WTC11 (cell line): Measurements from ENCODE around the gene XPO6. TPM values are rescaled to one million over a fixed set of nuclear protein-coding genes. Genes with fewer than 3 reads are reported as not detected.

Experiments
- ATAC-seq: fragments of 200-7000 bp; cut with Tn5 transposase; 2 replicates; pipeline ENCODE4 v1.10.0; 2021; ENCODE audit warnings: mild to moderate bottlenecking, moderate library complexity
- CTCF ChIA-PET: fragments of 300-600 bp; sonication (Branson Sonifier 250); formaldehyde crosslinking; loops from one replicate; lab custom pipeline; 2021; ENCODE audit warnings: antibody characterized with exemption; lab: Charles Lee
- POLR2A ChIA-PET: fragments of 350-600 bp; sonication (Branson Sonifier 250); formaldehyde crosslinking; loops from one replicate; lab custom pipeline; 2021; ENCODE audit warnings: antibody characterized with exemption; lab: Charles Lee
- DNase-seq: peaks from one replicate; pipeline ENCODE4 v3.0.0; 2021; ENCODE audit warnings: low spot score
- H3K27ac Mint-ChIP-seq: 2 replicates; pipeline ENCODE4 v1.8.0; 2021; ENCODE audit warnings: mixed read lengths
- H3K27me3 Mint-ChIP-seq: 2 replicates; pipeline ENCODE4 v1.8.0; 2021; ENCODE audit warnings: low read depth, mild to moderate bottlenecking, moderate library complexity, mixed read lengths
- H3K36me3 Mint-ChIP-seq: 2 replicates; pipeline ENCODE4 v1.8.0; 2021; ENCODE audit warnings: mixed read lengths
- H3K4me1 Mint-ChIP-seq: 2 replicates; pipeline ENCODE4 v1.8.0; 2022; ENCODE audit warnings: mixed read lengths
- H3K4me3 Mint-ChIP-seq: 2 replicates; pipeline ENCODE4 v1.8.0; 2021; ENCODE audit warnings: mild to moderate bottlenecking, moderate library complexity, mixed read lengths
- H3K9me3 Mint-ChIP-seq: 2 replicates; pipeline ENCODE4 v1.8.0; 2021; ENCODE audit warnings: mixed read lengths
- CREB1 ChIP-seq: sonication (generic); formaldehyde crosslinking; IDR thresholded peaks from 2 replicates; pipeline ENCODE4 v1.8.0; 2023; ENCODE audit warnings: mild to moderate bottlenecking, missing genetic modification reagents
- FOXK1 ChIP-seq: sonication (generic); formaldehyde crosslinking; IDR thresholded peaks from 2 replicates; pipeline ENCODE4 v1.8.0; 2022; ENCODE audit warnings: mild to moderate bottlenecking, moderate library complexity, missing genetic modification reagents
- GRHL2 ChIP-seq: fragments of 250-450 bp; sonication (Bioruptor Pico); IDR thresholded peaks from 2 replicates; pipeline ENCODE4 v1.8.0; 2022; ENCODE audit warnings: mild to moderate bottlenecking, moderate library complexity; ENCODE audit not compliant: insufficient replicate concordance, severe bottlenecking
- IRF1 ChIP-seq: sonication (generic); formaldehyde crosslinking; IDR thresholded peaks from 2 replicates; pipeline ENCODE4 v1.8.0; 2023; ENCODE audit warnings: missing genetic modification reagents
- MYBL2 ChIP-seq: sonication (generic); formaldehyde crosslinking; IDR thresholded peaks from 2 replicates; pipeline ENCODE4 v1.8.1; 2023; ENCODE audit warnings: mild to moderate bottlenecking, moderate library complexity, missing genetic modification reagents
- OVOL2 ChIP-seq: fragments of 250-450 bp; sonication (Bioruptor Pico); IDR thresholded peaks from 2 replicates; pipeline ENCODE4 v1.9.0; 2021; ENCODE audit warnings: mild to moderate bottlenecking, borderline replicate concordance
- SMAD4 ChIP-seq: sonication (generic); formaldehyde crosslinking; IDR thresholded peaks from 2 replicates; pipeline ENCODE4 v1.8.0; 2022; ENCODE audit warnings: mild to moderate bottlenecking, missing genetic modification reagents
- USF1 ChIP-seq: sonication (generic); formaldehyde crosslinking; IDR thresholded peaks from 2 replicates; pipeline ENCODE4 v1.8.0; 2022; ENCODE audit warnings: mild to moderate bottlenecking, missing genetic modification reagents
- ZMAT4 ChIP-seq: fragments of 250-450 bp; sonication (Bioruptor Pico); IDR thresholded peaks from 2 replicates; pipeline ENCODE4 v1.9.0; 2021; ENCODE audit warnings: mild to moderate bottlenecking
- ZNF281 ChIP-seq: sonication (generic); formaldehyde crosslinking; IDR thresholded peaks from 2 replicates; pipeline ENCODE4 v1.8.0; 2023; ENCODE audit warnings: mild to moderate bottlenecking, missing genetic modification reagents
- ZNF532 ChIP-seq: fragments of 250-450 bp; sonication (Bioruptor Pico); IDR thresholded peaks from 2 replicates; pipeline ENCODE4 v1.9.0; 2021; ENCODE audit warnings: mild to moderate bottlenecking, borderline replicate concordance
- total RNA-seq: library from RNA; stranded (reverse); gene quantifications from 3 replicates; pipeline ENCODE4 v1.2.3, GENCODE V29; 2021

XPO6 gene
- total RNA-seq, 1 experiment from 2014 or later, result 160 TPM

GRCh38 chr16:28089992-28090365 is 121.8 kb downstream of the XPO6 start:
- POLR2A ChIA-PET, result no interaction called here
- DNase-seq (no peak), ATAC-seq (no peak)
- no peaks in the 10 kb centered on the region for H3K27me3 Mint-ChIP-seq
- H3K9me3 Mint-ChIP-seq, result no peaks in the 10 kb centered on the region
- H3K27ac Mint-ChIP-seq, result no peak overlapping the region
- no peaks in the 10 kb centered on the region for H3K36me3 Mint-ChIP-seq
- TF ChIP-seq USF1 (CRISPR knock-in tag) (no peak), CREB1 (CRISPR knock-in tag) (no peak), MYBL2 (no peak), FOXK1 (CRISPR knock-in tag) (no peak), IRF1 (CRISPR knock-in tag) (no peak), GRHL2 (CRISPR knock-in tag) (no peak), OVOL2 (CRISPR knock-in tag) (no peak)
- CTCF ChIA-PET, result interaction anchor here (0.7 to 4.5 kb wide), 19 partner anchors 10 to 540 kb away, joined by 3 to 53 read pairs (median 6); partner anchors contain the start of genes GSG1L and KATNIP
- H3K4me1 Mint-ChIP-seq, result peaks cover 34% of the 10 kb centered on the region
- H3K4me3 Mint-ChIP-seq, result no peak overlapping the region

GRCh38 chr16:28089205-28089991 is 122.4 kb downstream of the XPO6 start:
- peaks cover 32% of the 10 kb centered on the region for H3K4me1 Mint-ChIP-seq
- H3K27me3 Mint-ChIP-seq, result no peaks in the 10 kb centered on the region
- ChIA-PET POLR2A (no interaction called here), CTCF (interaction anchor here (1.9 to 4.5 kb wide), 6 partner anchors 9 to 155 kb away, joined by 6 to 53 read pairs (median 20); no protein-coding TSS in a partner anchor)
- TF ChIP-seq SMAD4 (CRISPR knock-in tag) (no peak), ZNF532 (CRISPR knock-in tag) (no peak), ZMAT4 (CRISPR knock-in tag) (no peak), ZNF281 (CRISPR knock-in tag) (no peak)
- H3K4me3 Mint-ChIP-seq, result no peak overlapping the region
- no peak overlapping the region for H3K27ac Mint-ChIP-seq
- DNase-seq (no peak), ATAC-seq (no peak)
- no peaks in the 10 kb centered on the region for H3K36me3 Mint-ChIP-seq
- no peaks in the 10 kb centered on the region for H3K9me3 Mint-ChIP-seq
